ENCODE data around the gene ABCA4. TPM values are rescaled to one million over a fixed set of nuclear protein-coding genes. Genes with fewer than 3 reads are reported as not detected.

ABCA4 gene
- total RNA-seq, 1 donor from 2014 or later, result 1.2 TPM

GRCh38 chr1:94039871-94040569 lies 80.9 kb downstream of the ABCA4 start:
- H3K4me2 ChIP-seq, result no peak overlapping the region
- H3K36me3 Mint-ChIP-seq, result no peaks in the 10 kb centered on the region
- no peaks in the 10 kb centered on the region for H4K20me1 ChIP-seq (ENCODE audit: low read depth)
- H3K9ac ChIP-seq, result no peak overlapping the region
- no peaks in the 10 kb centered on the region for H3K27me3 ChIP-seq
- no peak for TF ChIP-seq EZH2 (IDR thresholded peaks at IDR 0.05)
- TF ChIP-seq CTCF (IDR thresholded peaks at IDR 0.05), result no peak
- TF ChIP-seq EZH2phosphoT487 (IDR thresholded peaks at IDR 0.05), result no peak
- peaks cover 9% of the 10 kb centered on the region for H3K4me1 ChIP-seq
- H3K4me3 Mint-ChIP-seq, result no peak overlapping the region
- no peak overlapping the region for H3K4me3 ChIP-seq
- no peaks in the 10 kb centered on the region for H3F3A ChIP-seq (ENCODE audit: low read depth)
- H3K27ac ChIP-seq, result no peak overlapping the region
- no peaks in the 10 kb centered on the region for H3K79me2 ChIP-seq (ENCODE audit: low read depth)
- H3K4me1 Mint-ChIP-seq, result peaks cover 11% of the 10 kb centered on the region
- H3K9me3 ChIP-seq (ENCODE audit: low read depth), result no peaks in the 10 kb centered on the region
- no peak overlapping the region for H3K27ac Mint-ChIP-seq
- H3K36me3 ChIP-seq, result no peaks in the 10 kb centered on the region
- no peaks in the 10 kb centered on the region for H3K9me3 Mint-ChIP-seq
- H3K27me3 Mint-ChIP-seq (ENCODE audit: insufficient read depth, low read depth), result no peaks in the 10 kb centered on the region
- DNase-seq (ENCODE audit: low spot score), result no peak
- peak overlapping the region; percentile 53 for H2AFZ ChIP-seq (replicated peaks)

- no peak overlapping the region for H3K4me3 ChIP-seq
- peak overlapping the region; percentile 53 for H2AFZ ChIP-seq (replicated peaks)
- no peak overlapping the region for H3K4me3 Mint-ChIP-seq
- H3K4me1 ChIP-seq, result peaks cover 9% of the 10 kb centered on the region
- H4K20me1 ChIP-seq (ENCODE audit: low read depth), result no peaks in the 10 kb centered on the region
- H3K4me1 Mint-ChIP-seq, result peaks cover 11% of the 10 kb centered on the region
- H3K27me3 ChIP-seq, result no peaks in the 10 kb centered on the region
- H3F3A ChIP-seq (ENCODE audit: low read depth), result no peaks in the 10 kb centered on the region
- no peaks in the 10 kb centered on the region for H3K9me3 ChIP-seq (ENCODE audit: low read depth)
- no peak overlapping the region for H3K9ac ChIP-seq
- DNase-seq (ENCODE audit: low spot score), result peak; percentile 94
- H3K27ac ChIP-seq, result no peak overlapping the region
- TF ChIP-seq EZH2phosphoT487 (IDR thresholded peaks at IDR 0.05) (no peak), CTCF (IDR thresholded peaks at IDR 0.05) (peak; percentile 97), EZH2 (IDR thresholded peaks at IDR 0.05) (no peak)
- H3K36me3 ChIP-seq, result no peaks in the 10 kb centered on the region
- no peaks in the 10 kb centered on the region for H3K79me2 ChIP-seq (ENCODE audit: low read depth)
- no peak overlapping the region for H3K27ac Mint-ChIP-seq
- no peak overlapping the region for H3K4me2 ChIP-seq
- H3K27me3 Mint-ChIP-seq (ENCODE audit: insufficient read depth, low read depth), result no peaks in the 10 kb centered on the region
- no peaks in the 10 kb centered on the region for H3K9me3 Mint-ChIP-seq
- H3K36me3 Mint-ChIP-seq, result no peaks in the 10 kb centered on the region
Measured at GRCh38 chr1:94039514-94039870, 81.5 kb downstream of the ABCA4 start.

DNA sequence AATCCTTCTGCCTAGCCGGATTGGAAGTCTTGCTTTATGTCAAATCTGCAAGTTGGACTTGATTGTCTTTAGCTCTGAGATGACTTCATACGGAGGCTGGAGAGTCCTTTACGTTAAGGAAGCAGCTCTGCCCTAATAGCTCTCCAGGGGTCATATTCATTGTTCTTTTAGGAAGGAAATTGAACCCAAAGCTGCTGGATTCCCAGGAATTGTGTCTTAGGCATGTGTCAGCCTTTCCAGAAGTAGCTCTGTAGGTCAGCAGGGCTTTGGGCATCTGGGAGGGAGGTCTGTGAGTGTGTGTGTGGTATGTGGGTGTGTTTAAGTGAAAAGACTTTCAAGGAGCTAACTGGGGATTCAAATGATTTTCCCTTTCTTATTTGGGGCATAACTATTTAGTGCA lies 82.4 kb downstream of the ABCA4 start:
- H3K9ac ChIP-seq, result no peak overlapping the region
- H3K4me1 ChIP-seq, result peaks cover 9% of the 10 kb centered on the region
- H3K27me3 ChIP-seq, result no peaks in the 10 kb centered on the region
- H3K79me2 ChIP-seq (ENCODE audit: low read depth), result no peaks in the 10 kb centered on the region
- no peak overlapping the region for H3K27ac ChIP-seq
- Mint-ChIP-seq H3K9me3 (no peaks in the 10 kb centered on the region), H3K27ac (peak overlapping the region; percentile 38), H3K4me1 (peaks cover 7% of the 10 kb centered on the region), H3K36me3 (no peaks in the 10 kb centered on the region), H3K4me3 (no peak overlapping the region), H3K27me3 (ENCODE audit: insufficient read depth, low read depth) (no peaks in the 10 kb centered on the region)
- H3K4me2 ChIP-seq, result no peak overlapping the region
- H4K20me1 ChIP-seq (ENCODE audit: low read depth), result no peaks in the 10 kb centered on the region
- H3K4me3 ChIP-seq, result no peak overlapping the region
- no peaks in the 10 kb centered on the region for H3K36me3 ChIP-seq
- H3K9me3 ChIP-seq (ENCODE audit: low read depth), result no peaks in the 10 kb centered on the region
- DNase-seq (ENCODE audit: low spot score), result peak; percentile 32
- H3F3A ChIP-seq (ENCODE audit: low read depth), result no peaks in the 10 kb centered on the region
- no peak overlapping the region for H2AFZ ChIP-seq (replicated peaks)
- no peak for TF ChIP-seq EZH2phosphoT487 (IDR thresholded peaks at IDR 0.05)
- no peak for TF ChIP-seq EZH2 (IDR thresholded peaks at IDR 0.05)
- no peak for TF ChIP-seq CTCF (IDR thresholded peaks at IDR 0.05)

Measured in neural progenitor cell (in vitro differentiated cells).